ENCODE data around the gene NUP205. TPM values are rescaled to one million over a fixed set of nuclear protein-coding genes. Genes with fewer than 3 reads are reported as not detected.

NUP205 gene
- 10 to 100 TPM; 67.7 to 73.8 TPM for total RNA-seq
- 10 to 100 TPM; 29.2 to 31.4 TPM for polyA plus RNA-seq

- Histone ChIP-seq H3K27me3 (ENCODE audit: insufficient read depth, low read length) (no peaks in the 10 kb centered on the region), H3K4me1 (ENCODE audit: insufficient read depth, low read length) (peaks cover 24% of the 10 kb centered on the region), H3K36me3 (ENCODE audit: insufficient read depth, low read length) (no peaks in the 10 kb centered on the region), H3K4me3 (ENCODE audit: low read length in 2 of 2) (peak within 1 kb of the TSS; percentile 92 to 96), H3K27ac (ENCODE audit: low read depth, low read length) (peak within 1 kb of the TSS; percentile 92), H3K9me3 (ENCODE audit: control insufficient read depth in 1 of 2, low read length in 2 of 2) (no peaks in the 10 kb centered on the region)
- intact Hi-C loops (cut with micrococcal nuclease) = loop anchor here (1.0 to 2.0 kb wide), 7 partner anchors 47 to 911 kb away; partner anchors contain the start of genes BPGM, CNOT4, MTPN and STMP1
- peak within 1 kb of the TSS in 4 of 7 donors; percentile 42 to 75 (median 70) for H3K27ac Mint-ChIP-seq
- H3K9me3 Mint-ChIP-seq = no peaks in the 10 kb centered on the region
- H3K36me3 Mint-ChIP-seq = peaks cover 5 to 6% of the 10 kb centered on the region in 2 donors
- H3K4me1 Mint-ChIP-seq = peaks cover 14 to 17% (median 15%) of the 10 kb centered on the region in 4 donors
- ChIA-PET CTCF (ENCODE audit: partially characterized antibody) (interaction anchor here (0.7 to 4.7 kb wide), 11 partner anchors 12 to 283 kb away, joined by 3 to 23 read pairs (median 4); no protein-coding TSS in a partner anchor), POLR2A (ENCODE audit: partially characterized antibody) (interaction anchor here (1.1 to 2.8 kb wide), 5 partner anchors 20 to 347 kb away, joined by 3 to 18 read pairs (median 4); partner anchors contain the start of genes CNOT4, STMP1 and WDR91)
- peak; percentile 83 to 93 (median 89) for DNase-seq
- peaks cover 0 to 2% of the 10 kb centered on the region in 2 donors for H3K27me3 Mint-ChIP-seq
- H3K4me3 Mint-ChIP-seq = peak within 1 kb of the TSS in 4 of 8 donors; percentile 20 to 69 (median 27)
These were observed at the start of gene NUP205 for GRCh38 chr7:135557455-135558336. TSS of gene NUP205 (plus strand) at chr7:135557917. CDS start at chr7:135557945, 28 bp downstream.

GRCh38 chr7:135508883-135509588 lies 48.7 kb upstream of the NUP205 start:
- Mint-ChIP-seq H3K4me1 (peaks cover 6 to 14% (median 8%) of the 10 kb centered on the region in 4 donors), H3K9me3 (no peaks in the 10 kb centered on the region), H3K4me3 (no peak overlapping the region), H3K36me3 (no peaks in the 10 kb centered on the region), H3K27ac (no peak overlapping the region), H3K27me3 (no peaks in the 10 kb centered on the region)
- Histone ChIP-seq H3K4me3 (ENCODE audit: low read length in 2 of 2) (peak overlapping the region; percentile 73 to 84), H3K27ac (ENCODE audit: low read depth, low read length) (peak overlapping the region; percentile 95), H3K4me1 (ENCODE audit: insufficient read depth, low read length) (peaks cover 38% of the 10 kb centered on the region), H3K36me3 (ENCODE audit: insufficient read depth, low read length) (no peaks in the 10 kb centered on the region), H3K9me3 (ENCODE audit: control insufficient read depth in 1 of 2, low read length in 2 of 2) (no peaks in the 10 kb centered on the region), H3K27me3 (ENCODE audit: insufficient read depth, low read length) (no peaks in the 10 kb centered on the region)
- ChIA-PET CTCF (ENCODE audit: partially characterized antibody) (interaction anchor here (1.4 kb wide), 1 partner anchor 228 kb away, joined by 4 read pairs; no protein-coding TSS in a partner anchor), POLR2A (ENCODE audit: partially characterized antibody) (interaction anchor here (1.0 to 3.4 kb wide), 2 partner anchors 8 to 48 kb away, joined by 3 to 18 read pairs; partner anchors contain the start of gene NUP205)
- peak in 4 of 5 donors; percentile 25 to 39 (median 30) for DNase-seq
- intact Hi-C loops (cut with micrococcal nuclease) = loop anchor here (1.0 kb wide), 1 partner anchor 863 kb away; the partner anchor contains the start of gene BPGM

GRCh38 chr7:135509589-135509838 lies 48.2 kb upstream of the NUP205 start:
- Histone ChIP-seq H3K27me3 (ENCODE audit: insufficient read depth, low read length) (no peaks in the 10 kb centered on the region), H3K4me3 (ENCODE audit: low read length in 2 of 2) (peak overlapping the region; percentile 73 to 84), H3K27ac (ENCODE audit: low read depth, low read length) (peak overlapping the region; percentile 95), H3K4me1 (ENCODE audit: insufficient read depth, low read length) (peaks cover 38% of the 10 kb centered on the region), H3K36me3 (ENCODE audit: insufficient read depth, low read length) (no peaks in the 10 kb centered on the region), H3K9me3 (ENCODE audit: control insufficient read depth in 1 of 2, low read length in 2 of 2) (no peaks in the 10 kb centered on the region)
- Mint-ChIP-seq H3K4me1 (peaks cover 6 to 14% (median 7%) of the 10 kb centered on the region in 4 donors), H3K27ac (no peak overlapping the region), H3K27me3 (no peaks in the 10 kb centered on the region), H3K4me3 (no peak overlapping the region), H3K36me3 (no peaks in the 10 kb centered on the region), H3K9me3 (no peaks in the 10 kb centered on the region)
- intact Hi-C loops (cut with micrococcal nuclease) = loop anchor here (1.0 kb wide), 1 partner anchor 863 kb away; the partner anchor contains the start of gene BPGM
- ChIA-PET CTCF (ENCODE audit: partially characterized antibody) (interaction anchor here (1.4 kb wide), 1 partner anchor 229 kb away, joined by 4 read pairs; no protein-coding TSS in a partner anchor), POLR2A (ENCODE audit: partially characterized antibody) (interaction anchor here (1.0 to 3.4 kb wide), 2 partner anchors 9 to 48 kb away, joined by 3 to 18 read pairs; partner anchors contain the start of gene NUP205)
- no peak for DNase-seq

- Histone ChIP-seq H3K9me3 (ENCODE audit: control insufficient read depth in 1 of 2, low read length in 2 of 2) (no peaks in the 10 kb centered on the region), H3K4me1 (ENCODE audit: insufficient read depth, low read length) (peaks cover 35% of the 10 kb centered on the region), H3K27me3 (ENCODE audit: insufficient read depth, low read length) (no peaks in the 10 kb centered on the region), H3K27ac (ENCODE audit: low read depth, low read length) (peak within 1 kb of the TSS; percentile 95), H3K4me3 (ENCODE audit: low read length in 2 of 2) (peak within 1 kb of the TSS; percentile 73 to 85), H3K36me3 (ENCODE audit: insufficient read depth, low read length) (no peaks in the 10 kb centered on the region)
- Mint-ChIP-seq H3K27ac (no peak within 1 kb of the TSS), H3K9me3 (no peaks in the 10 kb centered on the region), H3K27me3 (no peaks in the 10 kb centered on the region), H3K4me1 (peaks cover 2 to 12% (median 6%) of the 10 kb centered on the region in 4 donors), H3K36me3 (no peaks in the 10 kb centered on the region), H3K4me3 (no peak within 1 kb of the TSS)
- peak; percentile 91 to 98 (median 95) for DNase-seq
- POLR2A ChIA-PET (ENCODE audit: partially characterized antibody) = interaction anchor here (0.5 to 3.4 kb wide), 3 partner anchors 9 to 77 kb away, joined by 3 to 18 read pairs (median 3); partner anchors contain the start of gene NUP205
- CTCF ChIA-PET (ENCODE audit: partially characterized antibody) = interaction anchor here (1.0 to 1.4 kb wide), 4 partner anchors 9 to 842 kb away, joined by 3 to 5 read pairs (median 4); no protein-coding TSS in a partner anchor
- intact Hi-C loops (cut with micrococcal nuclease) = loop anchor here (1.0 to 5.0 kb wide), 9 partner anchors 47 to 1193 kb away; partner anchors contain the start of genes AGBL3, AKR1B1, BPGM and MTPN
These were observed 47.7 kb upstream of the NUP205 start, which contains the start of gene CNOT4 for GRCh38 chr7:135509839-135510591. TSS of gene CNOT4 (minus strand) at chr7:135510102. CDS start at chr7:135438331, 71,771 bp downstream.

- intact Hi-C loops (cut with micrococcal nuclease) = loop anchor here (1.0 to 5.0 kb wide), 8 partner anchors 47 to 1194 kb away; partner anchors contain the start of genes AGBL3, AKR1B1, MTPN and NUP205
These were observed 47.0 kb upstream of the NUP205 start for GRCh38 chr7:135510592-135511183.

More at GRCh38 chr7:135510592-135511183, 47.0 kb upstream of the NUP205 start:
- CTCF ChIA-PET (ENCODE audit: partially characterized antibody) = interaction anchor here (0.8 to 1.2 kb wide), 5 partner anchors 10 to 842 kb away, joined by 3 to 5 read pairs (median 3); partner anchors contain the start of gene STMP1
- H3K27ac Mint-ChIP-seq = no peak overlapping the region
- H3K27me3 Mint-ChIP-seq = no peaks in the 10 kb centered on the region
- Histone ChIP-seq H3K9me3 (ENCODE audit: control insufficient read depth in 1 of 2, low read length in 2 of 2) (no peaks in the 10 kb centered on the region), H3K27me3 (ENCODE audit: insufficient read depth, low read length) (no peaks in the 10 kb centered on the region), H3K27ac (ENCODE audit: low read depth, low read length) (peak overlapping the region; percentile 95), H3K36me3 (ENCODE audit: insufficient read depth, low read length) (no peaks in the 10 kb centered on the region), H3K4me1 (ENCODE audit: insufficient read depth, low read length) (peaks cover 31% of the 10 kb centered on the region), H3K4me3 (ENCODE audit: low read length in 2 of 2) (peak overlapping the region; percentile 73 to 85)
- H3K4me1 Mint-ChIP-seq = peaks cover 0 to 12% (median 5%) of the 10 kb centered on the region in 4 donors
- no peaks in the 10 kb centered on the region for H3K36me3 Mint-ChIP-seq
- H3K4me3 Mint-ChIP-seq = no peak overlapping the region
- DNase-seq = peak in 2 of 5 donors; percentile 3 to 4
- POLR2A ChIA-PET (ENCODE audit: partially characterized antibody) = interaction anchor here (3.4 kb wide), 1 partner anchor 47 kb away, joined by 18 read pairs; the partner anchor contains the start of gene NUP205
- no peaks in the 10 kb centered on the region for H3K9me3 Mint-ChIP-seq

Measured in CD4-positive, alpha-beta memory T cell (primary cell).